Heart left ventricle (tissue), 16 donors: ENCODE measurements around the gene SF3B5. TPM values are rescaled to one million over a fixed set of nuclear protein-coding genes. Genes with fewer than 3 reads are reported as not detected.
A peak's percentile ranks its signal among the peaks of the same experiment; 100 is the strongest.

ENCODE experiments used
- ATAC-seq, 4 donors: fragments of 200-7000 bp; cut with Tn5 transposase; one replicate each; pipeline ENCODE4 v1.9.1; 2020 to 2022; ENCODE audit warnings: moderate library complexity in 4 of 4, mild to moderate bottlenecking in 3 of 4, moderate number of reproducible peaks in 1 of 4
- DNase-seq, 5 donors: peaks; one replicate each; pipeline ENCODE4 v3.0.0-alpha.2; 2020
- H3K27ac ChIP-seq, 12 donors: fragments of 200-600 bp; sonication (generic) in 4 of 12; one replicate each; pipeline versions ENCODE4 v1.5.0 to v1.8.0; 2016 to 2022; ENCODE audit warnings: mild to moderate bottlenecking in 2 of 12
- H3K27me3 ChIP-seq, 9 donors: fragments of 200-600 bp; sonication (generic) in 2 of 9; one replicate each; pipeline versions ENCODE4 v1.5.1 to v1.8.0; 2016 to 2022; ENCODE audit warnings: mild to moderate bottlenecking in 3 of 9
- H3K36me3 ChIP-seq, 9 donors: fragments of 200-600 bp; sonication (generic) in 2 of 9; one replicate each; pipeline versions ENCODE4 v1.5.0 to v1.8.0; 2018 to 2022; ENCODE audit warnings: mild to moderate bottlenecking in 2 of 9
- H3K4me1 ChIP-seq, 12 donors: fragments of 200-600 bp; sonication (generic) in 4 of 12; one replicate each; pipeline versions ENCODE4 v1.5.0 to v1.8.0; 2016 to 2022; ENCODE audit warnings: mild to moderate bottlenecking in 3 of 12
- H3K4me3 ChIP-seq, 12 donors: fragments of 200-600 bp; sonication (generic) in 4 of 12; one replicate each; pipeline versions ENCODE4 v1.5.0 to v1.8.0; 2017 to 2022; ENCODE audit warnings: mild to moderate bottlenecking in 9 of 12, moderate library complexity in 4 of 12
- H3K9me3 ChIP-seq, 12 donors: fragments of 200-600 bp; sonication (generic) in 4 of 12; one replicate each; pipeline versions ENCODE4 v1.5.0 to v1.8.0; 2016 to 2022; ENCODE audit warnings: mild to moderate bottlenecking in 1 of 12
- POLR2A ChIP-seq, 2 donors: fragments of 450-650 bp; IDR thresholded peaks; one replicate each; pipeline ENCODE4 v1.6.1; 2017; ENCODE audit warnings: antibody characterized with exemption in 2 of 2, mild to moderate bottlenecking in 2 of 2, moderate library complexity in 2 of 2
- WGBS, 4 donors: extraction: QIAGEN DNeasy Blood & Tissue Kit in 2 of 4; methylation state at CpG; one replicate each; pipeline versions ENCODE4 v1.1.5 to v1.1.7; 2013 to 2018; 5-methylcytosine and 5-hydroxymethylcytosine counted together
- intact Hi-C, 10 donors: fragments of 100-400 bp; cut with DNase I; formaldehyde crosslinking; loops; one replicate each; pipeline versions ENCODE4 v1.11.1 to v1.14.2; 2022
- polyA plus RNA-seq, 2 donors: library from polyadenylated mRNA; stranded (reverse); fragments of 200-250 nt; gene quantifications; one replicate each; pipeline ENCODE4 v1.2.3, GENCODE V29; 2013
- total RNA-seq, 9 donors: library from RNA; depleted of rRNA in 2 of 9; stranded (reverse); fragments of >200 nt in 2 of 9; fragmentation: NEBNext Ultra II Directional in 3 of 9; extraction: Animal tissue kit (Norgen Biotek cat#: 25700) in 3 of 9; gene quantifications; one replicate each; pipeline versions ENCODE4 v1.1.0 to v1.2.4, GENCODE V29; 2016 to 2023
- TF ChIP-seq, protein P1 (sequence below), 12 donors: fragments of 200-600 bp; sonication (generic) in 4 of 12; IDR thresholded peaks; one replicate each; pipeline versions ENCODE4 v1.5.0 to v1.8.0; 2018 to 2022; ENCODE audit warnings: antibody characterized with exemption in 12 of 12, mild to moderate bottlenecking in 5 of 12
- donor health status: ischemic (EF 13 %, LVEDD 7.1; RV severe dilation, severe dysfunction).
- donor health status: healthy with polysubstance abuse.
- donor health status: DM: no; HTN: yes; CAD: no.
- donor health status: DM: no; HTN: no; CAD: no.
- donor health status: ischemic (EF 25% LVEDD 6.9; RV normal size, moderate dysfunction).
- donor health status: ischemic (EF 25% LVEDD 5.7; RV mildly dilated, moderate dysfunction).
- donor health status: healthy.
- donor health status: DM: yes; HTN: yes; CAD: no.
- donor health status: ischemic (EF 35%, LVEDD 5.7; RV mildly dilated, moderate dysfunction).
- donor health status: nonischemic (EF 11% LVEDD 7.7; RV severe dilation, severe dysfunction).
- donor health status: DM: yes; HTN: yes; CAD: no.
- donor health status: PGD.
- donor health status: ischemic (EF 29% LVEDD 5.4; RV normal size, mild dysfunction).
- donor health status: nonischemic (EF 23%, LVEDD 6.1; RV moderate dilation, normal function).

The SF3B5 gene
- total and polyA plus RNA-seq, 11 donors = 99.5 to 281 (median 130) TPM

DNA sequence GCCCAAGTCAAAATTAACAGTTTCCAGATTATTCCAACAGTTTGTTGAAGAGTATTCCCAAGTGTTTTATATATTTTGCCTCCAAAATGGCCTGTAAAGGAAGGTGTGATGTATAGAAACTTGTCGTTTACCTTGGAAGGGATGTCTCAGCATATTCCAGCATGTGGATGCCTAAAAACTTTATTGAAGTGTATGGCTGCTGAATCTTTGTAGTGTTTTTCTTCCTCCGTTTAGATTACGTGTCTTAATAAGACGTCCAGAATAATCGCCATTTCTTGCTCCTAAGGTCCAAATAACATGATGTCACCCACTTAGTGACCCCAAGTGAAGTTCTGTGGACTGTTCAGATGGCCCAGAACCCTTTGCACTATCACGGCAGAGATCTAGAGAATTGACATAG, 18.0 kb upstream of the SF3B5 start:
- H3K27ac ChIP-seq = no peak overlapping the region
- 88 to 95% (median 93%) methylated on average over 6 of the region's 6 CpGs for WGBS, 4 donors
- H3K9me3 ChIP-seq = no peaks in the 10 kb centered on the region
- intact Hi-C loops = loop anchor here in 1 of 10 donors (10.0 kb wide), 1 partner anchor 821 kb away; no protein-coding TSS in a partner anchor
- no peak overlapping the region for H3K4me3 ChIP-seq
- H3K27me3 ChIP-seq = no peaks in the 10 kb centered on the region
- ATAC-seq = no peak
- no peaks in the 10 kb centered on the region for H3K36me3 ChIP-seq
- H3K4me1 ChIP-seq = no peaks in the 10 kb centered on the region
- no peak for TF ChIP-seq POLR2A (IDR thresholded peaks at IDR 0.05)
- TF ChIP-seq, protein P1, sequence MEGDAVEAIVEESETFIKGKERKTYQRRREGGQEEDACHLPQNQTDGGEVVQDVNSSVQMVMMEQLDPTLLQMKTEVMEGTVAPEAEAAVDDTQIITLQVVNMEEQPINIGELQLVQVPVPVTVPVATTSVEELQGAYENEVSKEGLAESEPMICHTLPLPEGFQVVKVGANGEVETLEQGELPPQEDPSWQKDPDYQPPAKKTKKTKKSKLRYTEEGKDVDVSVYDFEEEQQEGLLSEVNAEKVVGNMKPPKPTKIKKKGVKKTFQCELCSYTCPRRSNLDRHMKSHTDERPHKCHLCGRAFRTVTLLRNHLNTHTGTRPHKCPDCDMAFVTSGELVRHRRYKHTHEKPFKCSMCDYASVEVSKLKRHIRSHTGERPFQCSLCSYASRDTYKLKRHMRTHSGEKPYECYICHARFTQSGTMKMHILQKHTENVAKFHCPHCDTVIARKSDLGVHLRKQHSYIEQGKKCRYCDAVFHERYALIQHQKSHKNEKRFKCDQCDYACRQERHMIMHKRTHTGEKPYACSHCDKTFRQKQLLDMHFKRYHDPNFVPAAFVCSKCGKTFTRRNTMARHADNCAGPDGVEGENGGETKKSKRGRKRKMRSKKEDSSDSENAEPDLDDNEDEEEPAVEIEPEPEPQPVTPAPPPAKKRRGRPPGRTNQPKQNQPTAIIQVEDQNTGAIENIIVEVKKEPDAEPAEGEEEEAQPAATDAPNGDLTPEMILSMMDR (IDR thresholded peaks at IDR 0.05) = no peak
- no peak for DNase-seq

DNA sequence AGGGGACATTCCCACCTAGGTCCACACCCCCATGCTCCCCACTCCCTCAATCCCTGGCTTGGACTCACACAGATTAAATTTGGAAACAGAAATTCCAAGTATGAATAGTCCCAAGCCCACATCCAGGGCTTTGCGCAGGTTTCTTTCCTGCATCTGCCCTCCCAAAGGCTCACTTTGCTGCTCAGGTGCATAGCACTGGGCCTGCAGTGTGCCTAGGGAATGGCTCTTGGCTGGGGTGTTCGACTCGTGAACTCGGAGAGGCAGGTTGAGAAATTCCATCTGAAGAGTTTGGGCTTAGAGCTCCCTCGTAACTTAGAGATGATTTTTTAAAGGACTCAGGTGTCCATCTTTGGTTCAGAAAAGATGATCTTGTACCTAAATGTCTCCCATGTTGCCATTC, 14.8 kb upstream of the SF3B5 start:
- ATAC-seq (no peak), DNase-seq (no peak)
- Histone ChIP-seq H3K4me3 (no peak overlapping the region), H3K27ac (no peak overlapping the region), H3K27me3 (no peaks in the 10 kb centered on the region), H3K36me3 (no peaks in the 10 kb centered on the region), H3K9me3 (no peaks in the 10 kb centered on the region), H3K4me1 (peaks cover 0 to 4% (median 0%) of the 10 kb centered on the region in 12 donors)
- no peak for TF ChIP-seq POLR2A (IDR thresholded peaks at IDR 0.05)
- TF ChIP-seq, protein P1 (IDR thresholded peaks at IDR 0.05) = no peak
- intact Hi-C loops = loop anchor here in 1 of 10 donors (10.0 kb wide), 1 partner anchor 825 kb away; no protein-coding TSS in a partner anchor
- 80 to 92% (median 85%) methylated on average over 5 of the region's 5 CpGs for WGBS, 4 donors

DNA sequence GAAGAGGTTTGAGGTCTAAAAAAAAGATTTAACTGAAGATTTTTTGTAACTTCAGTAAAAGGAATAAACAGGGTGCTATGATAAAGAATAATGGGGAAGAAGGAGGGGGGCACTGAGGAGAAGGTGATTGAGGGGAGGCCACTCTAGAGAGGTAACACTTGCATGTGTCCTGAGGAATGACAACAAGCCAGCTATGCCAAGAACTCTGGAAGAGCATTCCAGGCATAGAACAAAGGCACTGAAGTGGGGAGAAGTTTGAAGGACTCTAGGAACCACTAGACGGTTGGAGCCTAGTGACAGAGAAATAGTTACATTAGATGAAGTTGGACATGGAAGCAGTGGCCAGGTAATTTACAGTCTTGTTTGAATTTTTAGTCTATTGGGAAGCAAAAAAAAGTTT, 10.8 kb upstream of the SF3B5 start:
- 28 to 48% (median 41%) methylated on average over 1 of the region's 1 CpG for WGBS, 4 donors
- H3K36me3 ChIP-seq = no peaks in the 10 kb centered on the region
- ATAC-seq = no peak
- H3K27ac ChIP-seq = no peak overlapping the region
- intact Hi-C loops = loop anchor here in 8 of 10 donors (5.0 to 10.0 kb wide), 8 partner anchors 41 to 829 kb away; partner anchors contain the start of genes STX11 (in 3 of the 8) and UTRN (in 2 of the 8)
- no peaks in the 10 kb centered on the region for H3K9me3 ChIP-seq
- H3K4me3 ChIP-seq = no peak overlapping the region
- H3K4me1 ChIP-seq = peaks cover 0 to 7% (median 0%) of the 10 kb centered on the region in 12 donors
- TF ChIP-seq, protein P1 (IDR thresholded peaks at IDR 0.05) = no peak
- TF ChIP-seq POLR2A (IDR thresholded peaks at IDR 0.05) = no peak
- H3K27me3 ChIP-seq = no peaks in the 10 kb centered on the region
- no peak for DNase-seq

DNA sequence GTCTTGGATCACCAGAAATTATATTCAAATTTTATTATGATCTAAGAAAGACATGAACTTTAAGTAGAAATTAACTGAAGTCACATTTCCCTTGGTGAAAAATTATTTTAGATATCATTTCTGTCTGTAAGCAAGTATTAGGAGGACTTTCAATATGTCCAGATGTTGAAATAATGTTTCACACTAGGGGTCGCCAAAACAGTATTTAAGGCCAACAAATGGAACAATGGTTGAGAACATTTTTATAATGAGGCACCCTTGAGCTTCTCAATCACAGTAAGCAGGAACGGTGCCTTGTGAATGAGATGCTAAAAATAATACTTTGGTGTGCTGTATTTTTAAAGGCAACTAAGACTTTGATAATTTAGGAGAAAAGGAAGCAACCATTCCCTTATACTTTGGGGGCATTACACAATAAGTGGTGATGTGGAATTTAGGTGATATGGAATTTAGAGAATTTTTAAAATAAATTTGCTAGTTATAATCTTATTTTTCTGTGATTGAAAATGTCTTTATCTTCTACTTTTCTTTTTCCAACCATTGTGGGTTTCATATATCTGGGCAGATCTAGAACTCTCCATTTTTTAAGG, 9.6 kb upstream of the SF3B5 start:
- no peak overlapping the region for H3K27ac ChIP-seq
- H3K27me3 ChIP-seq = no peaks in the 10 kb centered on the region
- H3K36me3 ChIP-seq = no peaks in the 10 kb centered on the region
- no peaks in the 10 kb centered on the region for H3K9me3 ChIP-seq
- intact Hi-C loops = loop anchor here (1.0 to 10.0 kb wide), 13 partner anchors 42 to 830 kb away; partner anchors contain the start of genes STX11 (in 3 of the 10) and UTRN (in 2 of the 10)
- peaks cover 0 to 7% (median 0%) of the 10 kb centered on the region in 12 donors for H3K4me1 ChIP-seq
- TF ChIP-seq POLR2A (IDR thresholded peaks at IDR 0.05) = no peak
- TF ChIP-seq, protein P1 (IDR thresholded peaks at IDR 0.05) = peak; percentile 52 to 90 (median 75)
- ATAC-seq = peak; percentile 64 to 93 (median 89)
- H3K4me3 ChIP-seq = no peak overlapping the region
- DNase-seq = peak in 2 of 5 donors; percentile 21 to 36
- 0 to 1% (median 0%) methylated on average over 2 of the region's 2 CpGs for WGBS, 4 donors
